ENCODE results near the gene HOTAIR.

HOTAIR gene

DNA sequence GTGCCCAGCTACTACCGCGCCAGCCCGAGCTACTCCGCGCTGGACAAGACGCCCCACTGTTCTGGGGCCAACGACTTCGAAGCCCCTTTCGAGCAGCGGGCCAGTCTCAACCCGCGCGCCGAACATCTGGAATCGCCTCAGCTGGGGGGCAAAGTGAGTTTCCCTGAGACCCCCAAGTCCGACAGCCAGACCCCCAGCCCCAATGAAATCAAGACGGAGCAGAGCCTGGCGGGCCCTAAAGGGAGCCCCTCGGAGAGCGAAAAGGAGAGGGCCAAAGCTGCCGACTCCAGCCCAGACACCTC is 10.9 kb upstream of the HOTAIR start:
- DNase-seq = no peak

DNA sequence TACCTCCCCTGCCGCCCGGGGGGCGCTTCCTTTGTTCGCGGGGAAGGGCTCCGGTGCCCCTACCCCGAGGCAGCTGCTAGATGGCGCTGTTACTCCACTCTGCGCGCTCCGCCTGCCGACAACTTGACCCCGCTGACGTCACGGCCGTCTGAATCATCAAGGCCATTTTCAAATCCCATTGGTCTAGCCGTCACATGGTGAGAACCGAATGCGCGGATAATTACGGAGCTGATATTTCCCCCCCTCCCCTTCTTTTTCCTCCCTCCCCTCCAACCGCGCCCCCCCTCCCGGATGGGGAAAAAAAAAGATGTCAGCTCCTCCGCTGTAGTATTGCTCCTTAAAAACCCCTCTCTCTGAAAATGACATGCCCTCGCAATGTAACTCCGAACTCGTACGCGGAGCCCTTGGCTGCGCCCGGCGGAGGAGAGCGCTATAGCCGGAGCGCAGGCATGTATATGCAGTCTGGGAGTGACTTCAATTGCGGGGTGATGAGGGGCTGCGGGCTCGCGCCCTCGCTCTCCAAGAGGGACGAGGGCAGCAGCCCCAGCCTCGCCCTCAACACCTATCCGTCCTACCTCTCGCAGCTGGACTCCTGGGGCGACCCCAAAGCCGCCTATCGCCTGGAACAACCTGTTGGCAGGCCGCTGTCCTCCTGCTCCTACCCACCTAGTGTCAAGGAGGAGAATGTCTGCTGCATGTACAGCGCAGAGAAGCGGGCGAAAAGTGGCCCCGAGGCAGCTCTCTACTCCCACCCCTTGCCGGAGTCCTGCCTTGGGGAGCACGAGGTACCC is 10.3 kb upstream of the HOTAIR start, which contains the start of gene HOXC10:
TSS of gene HOXC10 (plus strand) at position 246 of the 791 bp plus-strand sequence. CDS start at position 360, 114 bp downstream.
- DNase-seq = peak; percentile 96

GRCh38 chr12:53983950-53984572 is 9.3 kb upstream of the HOTAIR start:
- no peak for DNase-seq

DNA sequence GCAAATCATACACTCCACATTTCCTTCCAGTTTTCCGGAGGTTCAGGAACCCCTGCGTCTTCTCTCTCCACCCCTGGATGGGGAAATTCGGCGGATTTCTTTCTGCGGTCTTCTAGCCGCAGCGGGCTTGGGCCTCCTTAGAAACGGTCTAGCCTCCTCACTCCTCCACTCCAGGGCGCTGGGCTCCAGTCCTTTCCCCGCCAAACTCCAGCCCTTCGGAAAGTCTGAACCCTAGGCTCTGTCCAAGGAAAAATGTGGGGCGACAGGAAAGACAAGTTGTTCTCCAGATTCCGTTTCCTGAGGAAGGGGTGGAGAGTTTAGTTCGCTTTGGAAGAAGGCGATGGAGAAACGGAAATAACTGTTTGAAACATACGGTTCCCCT is 8.8 kb upstream of the HOTAIR start:
- no peak for DNase-seq

DNA sequence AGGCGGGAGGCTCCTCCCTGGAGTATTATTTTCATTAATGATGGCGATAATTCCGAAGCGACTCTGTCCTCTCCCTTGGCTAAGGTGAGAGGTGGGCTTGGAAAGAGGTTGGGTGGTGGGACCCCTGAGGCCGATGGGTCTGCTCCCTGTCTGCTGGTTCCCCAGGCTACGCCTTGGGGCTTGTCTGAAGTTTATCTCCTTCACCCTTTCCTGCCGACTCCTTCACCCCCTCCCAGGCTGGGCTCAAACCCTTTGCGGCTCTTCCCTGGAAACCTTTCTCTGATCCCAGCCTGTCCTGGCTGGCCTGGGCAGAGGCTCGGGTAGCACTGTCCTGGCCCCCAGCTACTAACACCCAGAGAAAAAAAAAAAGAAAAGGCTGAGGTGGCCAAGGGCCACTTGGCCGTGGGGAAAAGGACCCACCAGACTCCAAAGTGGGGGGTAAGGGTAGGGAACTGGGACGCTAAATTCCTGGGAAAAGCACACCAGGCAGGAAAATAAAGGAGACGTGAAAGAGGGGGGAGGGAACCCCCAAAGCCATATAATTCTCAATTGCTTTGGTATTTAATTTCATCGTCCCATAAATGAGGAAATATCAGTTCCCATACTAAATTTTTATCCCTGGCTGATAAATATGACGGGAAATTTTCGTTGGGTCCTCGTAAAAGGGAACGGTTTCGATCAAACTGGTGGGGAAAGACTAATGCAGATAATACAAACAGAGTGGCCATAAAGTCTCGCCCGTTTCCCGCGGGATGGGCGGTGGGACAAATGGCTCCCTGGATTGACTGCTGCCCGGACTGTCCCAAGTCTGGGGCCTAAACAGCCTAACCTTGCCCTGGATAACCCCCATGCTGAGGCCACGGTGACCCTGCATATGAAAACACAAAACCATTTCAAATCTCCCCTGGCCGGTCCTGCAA is 8.2 kb upstream of the HOTAIR start:
- no peak for DNase-seq

GRCh38 chr12:53981634-53982565 is 7.1 kb upstream of the HOTAIR start:
- no peak for DNase-seq

- DNase-seq = no peak
Measured at GRCh38 chr12:53980802-53981496, 6.2 kb upstream of the HOTAIR start.

DNA sequence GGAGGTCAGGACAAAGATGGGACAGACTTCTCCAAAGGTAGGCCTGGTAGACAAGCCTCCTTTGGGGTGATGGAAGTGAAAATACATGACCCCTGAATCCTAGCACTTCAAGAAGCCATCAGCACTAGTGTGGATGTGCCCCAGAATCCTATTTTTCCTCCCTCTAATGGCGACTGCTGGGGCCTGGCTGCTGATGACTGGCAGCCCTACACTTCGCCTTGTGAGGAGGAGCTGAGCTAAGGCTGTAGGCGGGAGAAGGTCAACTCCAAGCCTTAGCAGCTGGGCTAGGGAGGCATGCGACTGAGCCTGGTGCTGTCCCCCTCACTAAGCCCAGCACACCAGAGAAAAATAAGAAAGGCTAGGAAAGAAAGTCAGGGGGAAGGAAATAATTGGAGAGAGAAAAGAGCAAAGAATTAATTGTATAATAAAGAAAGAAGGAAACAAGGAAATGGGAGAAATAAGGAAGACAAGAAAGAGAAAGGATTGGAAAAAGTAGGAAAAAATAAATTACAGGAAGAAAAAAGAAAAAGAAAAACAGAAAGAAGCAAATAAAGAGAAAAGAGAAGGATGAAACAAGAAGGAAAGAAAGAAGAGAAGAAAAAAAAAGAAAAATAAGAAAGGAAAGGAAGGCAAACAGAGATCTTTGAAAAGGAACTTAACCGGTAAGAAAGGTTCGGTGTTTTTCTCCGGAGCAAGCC is 5.5 kb upstream of the HOTAIR start:
- DNase-seq = no peak

GRCh38 chr12:53978477-53979356 is 4.0 kb upstream of the HOTAIR start:
- no peak for DNase-seq

GRCh38 chr12:53977596-53978445 is 3.1 kb upstream of the HOTAIR start:
- DNase-seq = no peak

GRCh38 chr12:53976823-53977595 is 2.3 kb upstream of the HOTAIR start:
- DNase-seq = no peak

- no peak for DNase-seq
Measured at GRCh38 chr12:53976172-53976822, 1.5 kb upstream of the HOTAIR start.

- no peak for DNase-seq
Measured at GRCh38 chr12:53975479-53976152, 862 bp upstream of the HOTAIR start.

DNA sequence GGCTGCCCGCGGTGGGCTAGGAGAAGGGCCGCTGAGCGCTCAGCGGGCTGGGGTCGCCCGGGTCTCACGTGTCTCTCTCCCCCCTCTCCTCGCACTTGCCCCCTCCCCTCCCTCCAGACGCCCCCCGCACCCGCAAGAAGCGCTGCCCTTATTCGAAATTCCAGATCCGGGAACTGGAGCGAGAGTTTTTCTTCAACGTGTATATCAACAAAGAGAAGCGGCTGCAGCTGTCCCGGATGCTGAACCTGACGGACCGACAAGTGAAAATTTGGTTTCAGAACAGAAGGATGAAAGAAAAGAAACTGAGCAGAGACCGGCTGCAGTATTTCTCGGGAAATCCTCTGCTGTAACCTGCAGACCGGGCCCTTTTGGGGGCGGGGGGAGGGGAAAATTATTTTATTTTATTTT is 314 bp upstream of the HOTAIR start:
- DNase-seq = no peak

GRCh38 chr12:53973236-53974042 is 1.3 kb downstream of the HOTAIR start:
- DNase-seq = no peak

DNA sequence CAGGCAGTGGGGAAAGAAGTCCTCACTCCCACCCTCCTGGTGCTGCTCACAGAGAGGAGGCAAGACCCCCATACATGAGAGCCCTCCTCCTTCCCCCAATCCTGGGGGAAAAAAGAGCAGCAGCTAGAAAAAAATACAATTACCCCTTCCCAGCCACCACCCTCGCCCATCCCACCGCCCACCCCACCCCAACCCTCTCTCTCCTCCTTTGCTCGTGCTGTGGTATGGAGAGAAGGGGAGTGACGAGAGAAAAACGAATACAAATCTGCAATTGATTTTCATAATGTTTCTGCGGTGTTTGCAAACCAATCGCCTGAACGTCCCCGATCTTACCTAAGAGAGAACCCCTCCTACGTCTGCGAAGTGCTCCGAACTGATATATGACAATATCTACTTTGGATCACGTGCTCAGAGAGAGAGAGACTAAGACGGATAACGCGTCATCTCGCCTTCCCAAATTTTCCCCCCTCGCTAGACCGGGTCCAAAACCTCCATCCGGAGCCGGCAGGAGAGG is 2.0 kb downstream of the HOTAIR start, which contains the start of gene HOXC11:
TSS of gene HOXC11 (plus strand) at position 405 of the 514 bp plus-strand sequence. CDS start 116 bp downstream, outside the sequence.
- no peak for DNase-seq
